ENCODE data around the gene ACBD6.

DNA sequence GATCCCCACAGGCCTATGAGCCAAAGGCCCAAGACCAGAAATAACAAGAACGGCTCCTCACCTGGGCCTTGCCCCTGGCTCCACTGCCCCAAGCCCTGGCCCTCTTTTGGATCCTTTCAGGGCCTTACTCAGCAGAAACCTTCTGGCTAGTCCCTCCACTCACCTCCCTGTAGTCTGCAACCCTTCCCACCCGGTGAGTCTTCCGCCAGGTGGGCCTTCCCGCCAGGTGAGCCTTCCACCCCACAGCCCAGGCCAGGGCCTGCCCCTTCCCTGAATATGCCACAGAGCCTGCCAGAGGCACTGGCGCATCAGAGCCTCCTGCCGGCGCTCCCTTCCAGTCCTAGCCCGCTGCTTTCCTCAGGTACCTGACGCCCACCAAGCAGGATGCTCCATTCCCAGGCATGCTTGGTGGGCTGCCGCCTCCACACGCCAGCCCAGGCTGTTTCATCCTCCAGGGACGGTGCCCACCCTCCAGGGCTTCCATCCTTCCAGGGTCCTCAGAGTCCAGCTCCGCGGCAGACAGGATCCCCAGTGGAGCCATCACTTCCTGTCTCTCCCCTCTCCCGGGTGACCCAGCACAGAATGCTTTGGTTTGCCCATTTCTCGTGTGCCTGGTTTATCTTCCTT lies 251.4 kb downstream of the ACBD6 start:
- TF ChIP-seq, protein P1, sequence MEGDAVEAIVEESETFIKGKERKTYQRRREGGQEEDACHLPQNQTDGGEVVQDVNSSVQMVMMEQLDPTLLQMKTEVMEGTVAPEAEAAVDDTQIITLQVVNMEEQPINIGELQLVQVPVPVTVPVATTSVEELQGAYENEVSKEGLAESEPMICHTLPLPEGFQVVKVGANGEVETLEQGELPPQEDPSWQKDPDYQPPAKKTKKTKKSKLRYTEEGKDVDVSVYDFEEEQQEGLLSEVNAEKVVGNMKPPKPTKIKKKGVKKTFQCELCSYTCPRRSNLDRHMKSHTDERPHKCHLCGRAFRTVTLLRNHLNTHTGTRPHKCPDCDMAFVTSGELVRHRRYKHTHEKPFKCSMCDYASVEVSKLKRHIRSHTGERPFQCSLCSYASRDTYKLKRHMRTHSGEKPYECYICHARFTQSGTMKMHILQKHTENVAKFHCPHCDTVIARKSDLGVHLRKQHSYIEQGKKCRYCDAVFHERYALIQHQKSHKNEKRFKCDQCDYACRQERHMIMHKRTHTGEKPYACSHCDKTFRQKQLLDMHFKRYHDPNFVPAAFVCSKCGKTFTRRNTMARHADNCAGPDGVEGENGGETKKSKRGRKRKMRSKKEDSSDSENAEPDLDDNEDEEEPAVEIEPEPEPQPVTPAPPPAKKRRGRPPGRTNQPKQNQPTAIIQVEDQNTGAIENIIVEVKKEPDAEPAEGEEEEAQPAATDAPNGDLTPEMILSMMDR (IDR thresholded peaks at IDR 0.05; ENCODE audit: insufficient read depth, low read length): no peak
- no peak for TF ChIP-seq REST (IDR thresholded peaks at IDR 0.05; ENCODE audit: insufficient replicate concordance, low read depth)
